ENCODE data around the gene CCDC120. TPM values are rescaled to one million over a fixed set of nuclear protein-coding genes. Genes with fewer than 3 reads are reported as not detected.

Gene CCDC120
- total RNA-seq, 2 experiments from 2014 or later, result 3.5 to 3.7 TPM

GRCh38 chrX:49042581-49043219 is 16.1 kb upstream of the CCDC120 start:
- Mint-ChIP-seq H3K4me1 (ENCODE audit: low read depth) (peaks cover 31% of the 10 kb centered on the region), H3K4me3 (peak overlapping the region; percentile 94), H3K27ac (peak overlapping the region; percentile 95), H3K27me3 (no peaks in the 10 kb centered on the region), H3K9me3 (no peaks in the 10 kb centered on the region), H3K36me3 (ENCODE audit: low read depth) (peaks cover 15% of the 10 kb centered on the region)
- ChIA-PET POLR2A (interaction anchor here (1.0 to 1.4 kb wide), 3 partner anchors 40 to 86 kb away, joined by 4 to 5 read pairs (median 4); partner anchors contain the start of genes GRIPAP1 and OTUD5), CTCF (interaction anchor here (0.8 to 1.8 kb wide), 3 partner anchors 64 to 84 kb away, joined by 4 to 7 read pairs (median 7); partner anchors contain the start of gene KCND1)
- TF ChIP-seq CTCF (IDR thresholded peaks at IDR 0.05), result no peak
- DNase-seq (no peak), ATAC-seq (no peak)
- intact Hi-C loops (cut with micrococcal nuclease), result loop anchor here (5.0 kb wide), 1 partner anchor 70 kb away; the partner anchor contains the start of gene KCND1

GRCh38 chrX:49043220-49043986 is 15.4 kb upstream of the CCDC120 start, which contains the start of gene TFE3:
Gene TFE3, minus strand, starts transcription at chrX:49043357. Its CDS starts 131 bp downstream, at chrX:49043226.
- peak within 1 kb of the TSS; percentile 94 for H3K4me3 Mint-ChIP-seq
- no peaks in the 10 kb centered on the region for H3K9me3 Mint-ChIP-seq
- no peaks in the 10 kb centered on the region for H3K27me3 Mint-ChIP-seq
- intact Hi-C loops (cut with micrococcal nuclease), result loop anchor here (5.0 kb wide), 1 partner anchor 71 kb away; the partner anchor contains the start of gene KCND1
- H3K4me1 Mint-ChIP-seq (ENCODE audit: low read depth), result peaks cover 31% of the 10 kb centered on the region
- peak; percentile 92 for ATAC-seq
- peak; percentile 33 for TF ChIP-seq CTCF (IDR thresholded peaks at IDR 0.05)
- DNase-seq, result peak; percentile 99
- H3K36me3 Mint-ChIP-seq (ENCODE audit: low read depth), result peaks cover 12% of the 10 kb centered on the region
- peak within 1 kb of the TSS; percentile 95 for H3K27ac Mint-ChIP-seq
- ChIA-PET CTCF (interaction anchor here (0.6 to 1.8 kb wide), 8 partner anchors 10 to 376 kb away, joined by 3 to 7 read pairs (median 3); partner anchors contain the start of gene KCND1), POLR2A (interaction anchor here (0.9 to 1.4 kb wide), 2 partner anchors 85 to 113 kb away, joined by 3 to 4 read pairs; partner anchors contain the start of gene OTUD5)

GRCh38 chrX:49043987-49044281 is 14.9 kb upstream of the CCDC120 start:
- TF ChIP-seq CTCF (IDR thresholded peaks at IDR 0.05), result peak; percentile 12
- CTCF ChIA-PET, result interaction anchor here (0.6 to 1.8 kb wide), 9 partner anchors 9 to 376 kb away, joined by 3 to 7 read pairs (median 3); partner anchors contain the start of gene KCND1
- Mint-ChIP-seq H3K27ac (peak overlapping the region; percentile 86), H3K4me1 (ENCODE audit: low read depth) (peaks cover 28% of the 10 kb centered on the region), H3K4me3 (peak overlapping the region; percentile 94), H3K36me3 (ENCODE audit: low read depth) (peaks cover 7% of the 10 kb centered on the region), H3K9me3 (no peaks in the 10 kb centered on the region), H3K27me3 (no peaks in the 10 kb centered on the region)
- intact Hi-C loops (cut with micrococcal nuclease), result loop anchor here (5.0 kb wide), 1 partner anchor 72 kb away; the partner anchor contains the start of gene KCND1
- DNase-seq (no peak), ATAC-seq (no peak)
- POLR2A ChIA-PET, result interaction anchor here (0.9 kb wide), 1 partner anchor 114 kb away, joined by 3 read pairs; no protein-coding TSS in a partner anchor

GRCh38 chrX:49053223-49054072 is 5.4 kb upstream of the CCDC120 start:
- peak overlapping the region; percentile 76 for H3K4me3 Mint-ChIP-seq
- TF ChIP-seq CTCF (IDR thresholded peaks at IDR 0.05), result no peak
- intact Hi-C loops (cut with micrococcal nuclease), result no loop called here
- peak overlapping the region; percentile 88 for H3K27ac Mint-ChIP-seq
- ChIA-PET POLR2A (interaction anchor here (0.9 kb wide), 1 partner anchor 97 kb away, joined by 3 read pairs; no protein-coding TSS in a partner anchor), CTCF (interaction anchor here (1.1 kb wide), 1 partner anchor 9 kb away, joined by 6 read pairs; no protein-coding TSS in a partner anchor)
- H3K9me3 Mint-ChIP-seq, result no peaks in the 10 kb centered on the region
- no peaks in the 10 kb centered on the region for H3K36me3 Mint-ChIP-seq (ENCODE audit: low read depth)
- no peaks in the 10 kb centered on the region for H3K27me3 Mint-ChIP-seq
- peaks cover 40% of the 10 kb centered on the region for H3K4me1 Mint-ChIP-seq (ENCODE audit: low read depth)
- ATAC-seq (peak; percentile 85), DNase-seq (peak; percentile 73)
